ENCODE data around the gene RAB26. TPM values are rescaled to one million over a fixed set of nuclear protein-coding genes. Genes with fewer than 3 reads are reported as not detected.
"Not testable (repeated sequence)": the region's sequence is repeated elsewhere in the genome, so short reads cannot be mapped to it uniquely, and the experiment has no call there.

The RAB26 gene
- total and polyA plus RNA-seq, 2 donors (not counting 3 experiments of a cell fraction or from before 2014, with no cell fraction given), result 0.91 to 2.0 TPM

- DNase-seq (ENCODE audit: low read depth, low spot score) (peak; percentile 74), FAIRE-seq (peak; percentile 100)
- Histone ChIP-seq H3K79me2 (ENCODE audit: control insufficient read depth, insufficient read depth, low read length) (peaks cover 30% of the 10 kb centered on the region), H3K4me1 (ENCODE audit: control insufficient read depth, extremely low read depth, insufficient read depth, low read length) (peaks cover 37% of the 10 kb centered on the region), H3K4me3 (replicated peaks in 1 of 3; ENCODE audit: insufficient read depth in 1 of 3, low read depth in 1 of 3, low read length in 3 of 3) (peak overlapping the region in 1 of 3 experiments; percentile 12), H3K9ac (replicated peaks; ENCODE audit: extremely low read depth, insufficient read depth, low read length) (peak overlapping the region; percentile 61), H3K4me2 (ENCODE audit: insufficient read depth, low read length) (peak overlapping the region; percentile 29), H3K27ac (ENCODE audit: insufficient read depth, low read depth, low read length) (peak overlapping the region; percentile 91)
- POLR2A ChIA-PET; H4K20me1 ChIP-seq (replicated peaks; ENCODE audit: control insufficient read depth, extremely low read depth, insufficient read depth, low read length); H3K9me3 ChIP-seq (replicated peaks; ENCODE audit: control insufficient read depth, insufficient read depth, low read length); intact Hi-C loops (cut with micrococcal nuclease); H3K9me1 ChIP-seq (replicated peaks; ENCODE audit: control insufficient read depth, extremely low read depth, insufficient read depth, low read length); H3K27me3 ChIP-seq (ENCODE audit: control insufficient read depth in 2 of 2, insufficient read depth in 2 of 2, low read length in 2 of 2); dilution Hi-C loops (cut with MboI; ENCODE audit: extremely low pct_ligation_motif_present, low sequenced_read_pairs); H2AFZ ChIP-seq (ENCODE audit: low read depth, low read length); H3K36me3 ChIP-seq (ENCODE audit: control insufficient read depth in 2 of 2, extremely low read depth in 1 of 2, insufficient read depth in 2 of 2, low read length in 2 of 2): not testable (repeated sequence)
- BruUV-seq (replicated peaks), result TSS peak; percentile 91
- peak; percentile 41 for TF ChIP-seq JUN (IDR thresholded peaks at IDR 0.05; ENCODE audit: borderline replicate concordance, insufficient read depth, insufficient read length, low read depth)
- CTCF ChIA-PET, result interaction anchor here (1.2 to 1.3 kb wide), 2 partner anchors 16 to 121 kb away, joined by 3 to 6 read pairs; no protein-coding TSS in a partner anchor
Measured at GRCh38 chr16:2124694-2125444, 23.6 kb upstream of the RAB26 start.

GRCh38 chr16:2125609-2126008 is 22.8 kb upstream of the RAB26 start:
- H3K36me3 ChIP-seq (ENCODE audit: control insufficient read depth in 2 of 2, extremely low read depth in 1 of 2, insufficient read depth in 2 of 2, low read length in 2 of 2); H3K9me1 ChIP-seq (replicated peaks; ENCODE audit: control insufficient read depth, extremely low read depth, insufficient read depth, low read length); H3K9me3 ChIP-seq (replicated peaks; ENCODE audit: control insufficient read depth, insufficient read depth, low read length); POLR2A ChIA-PET; FAIRE-seq; DNase-seq (ENCODE audit: low read depth, low spot score); H4K20me1 ChIP-seq (replicated peaks; ENCODE audit: control insufficient read depth, extremely low read depth, insufficient read depth, low read length); BruUV-seq (replicated peaks); H3K4me3 ChIP-seq (replicated peaks in 1 of 3; ENCODE audit: insufficient read depth in 1 of 3, low read depth in 1 of 3, low read length in 3 of 3); intact Hi-C loops (cut with micrococcal nuclease); H2AFZ ChIP-seq (ENCODE audit: low read depth, low read length); H3K27me3 ChIP-seq (ENCODE audit: control insufficient read depth in 2 of 2, insufficient read depth in 2 of 2, low read length in 2 of 2); dilution Hi-C loops (cut with MboI; ENCODE audit: extremely low pct_ligation_motif_present, low sequenced_read_pairs): not testable (repeated sequence)
- H3K4me1 ChIP-seq (ENCODE audit: control insufficient read depth, extremely low read depth, insufficient read depth, low read length), result peaks cover 37% of the 10 kb centered on the region
- H3K9ac ChIP-seq (replicated peaks; ENCODE audit: extremely low read depth, insufficient read depth, low read length), result peak overlapping the region; percentile 23
- H3K4me2 ChIP-seq (ENCODE audit: insufficient read depth, low read length), result peak overlapping the region; percentile 25
- H3K27ac ChIP-seq (ENCODE audit: insufficient read depth, low read depth, low read length), result peak overlapping the region; percentile 91
- CTCF ChIA-PET, result interaction anchor here (1.3 kb wide), 1 partner anchor 15 kb away, joined by 6 read pairs; no protein-coding TSS in a partner anchor
- H3K79me2 ChIP-seq (ENCODE audit: control insufficient read depth, insufficient read depth, low read length), result peaks cover 31% of the 10 kb centered on the region
